A549 (cell line): Measurements from ENCODE around the gene SMO. TPM values are rescaled to one million over a fixed set of nuclear protein-coding genes. Genes with fewer than 3 reads are reported as not detected.
"Not testable (repeated sequence)": the region's sequence is repeated elsewhere in the genome, so short reads cannot be mapped to it uniquely, and the experiment has no call there.

Source experiments
- ATAC-seq, 2 experiments: fragments of 200-7000 bp in 1 of 2; fragments of >200 bp in 1 of 2; cut with Nextera tagmentation in 1 of 2; cut with Tn5 transposase in 1 of 2; 3 replicates each; pipeline versions ENCODE4 v1.8.0 to v1.9.1; 2018 to 2020; ENCODE audit warnings: mild to moderate bottlenecking in 1 of 2, moderate library complexity in 1 of 2
- CTCF ChIA-PET: fragments of 300-600 bp; sonication (Branson Sonifier 250); formaldehyde crosslinking; extraction: SDS; loops from one replicate; lab custom pipeline; 2021; ENCODE audit warnings: antibody characterized with exemption, inconsistent platforms; lab: Yijun Ruan, JAX
- POLR2A ChIA-PET: fragments of 350-600 bp; formaldehyde crosslinking; extraction: SDS; loops from one replicate; lab custom pipeline; 2021; ENCODE audit warnings: antibody characterized with exemption, inconsistent platforms; lab: Yijun Ruan, JAX
- DNase-seq, 2 experiments: peaks; one replicate each; pipeline versions ENCODE4 v3.0.0 to v3.0.0-alpha.2; 2011 to 2016; ENCODE audit warnings: low read depth in 1 of 2, low spot score in 1 of 2
- FAIRE-seq: peaks from 2 replicates; lab custom pipeline; 2011; peaks lifted over from hg19 to GRCh38; lab: Jason Lieb, UNC
- H3K27ac ChIP-seq, 2 experiments: fragments of >200 bp; sonication (Bioruptor Twin); formaldehyde crosslinking; 3 replicates each; pipeline ENCODE4 v1.5.1; 2016 to 2017
- H3K4me1 ChIP-seq: fragments of >200 bp; sonication (Bioruptor Twin); formaldehyde crosslinking; 3 replicates; pipeline ENCODE4 v1.6.1; 2016
- H3K4me2 ChIP-seq: fragments of >200 bp; sonication (Bioruptor Twin); formaldehyde crosslinking; 3 replicates; pipeline ENCODE4 v1.6.1; 2016
- H3K4me3 ChIP-seq: fragments of >200 bp; sonication (Bioruptor Twin); formaldehyde crosslinking; 3 replicates; pipeline ENCODE4 v1.5.1; 2016
- H3K9me3 ChIP-seq: fragments of >200 bp; sonication (Bioruptor Twin); formaldehyde crosslinking; 3 replicates; pipeline ENCODE4 v1.6.1; 2016
- BHLHE40 ChIP-seq: IDR thresholded peaks from 2 replicates; pipeline ENCODE4 v1.6.1; 2012; ENCODE audit warnings: low read depth, low read length, inconsistent platforms
- CHD4 ChIP-seq: fragments of 200-600 bp; sonication (generic); IDR thresholded peaks from 2 replicates; pipeline ENCODE4 v1.6.1; 2016; ENCODE audit warnings: antibody characterized with exemption, mild to moderate bottlenecking, borderline replicate concordance
- E2F6 ChIP-seq: IDR thresholded peaks from 2 replicates; pipeline ENCODE4 v1.6.1; 2012; ENCODE audit warnings: low read depth, borderline replicate concordance
- FOSL2 ChIP-seq, 2 experiments: fragments of 450-650 bp in 1 of 2; fragments of >200 bp in 1 of 2; sonication (Bioruptor Twin) in 1 of 2; formaldehyde crosslinking; IDR thresholded peaks; 2 replicates each; pipeline versions ENCODE4 v1.5.0 to v1.6.1; 2016 to 2020; ENCODE audit warnings: mild to moderate bottlenecking in 1 of 2, moderate library complexity in 1 of 2
- HDAC2 ChIP-seq: fragments of 200-600 bp; sonication (generic); IDR thresholded peaks from 2 replicates; pipeline ENCODE4 v1.6.1; 2016
- HOXA7 ChIP-seq: fragments of 250-450 bp; sonication (Bioruptor Pico); IDR thresholded peaks from 2 replicates; pipeline ENCODE4 v1.5.0; 2020; ENCODE audit warnings: mild to moderate bottlenecking, moderate library complexity
- HOXB5 ChIP-seq: fragments of 250-450 bp; sonication (Bioruptor Pico); IDR thresholded peaks from 2 replicates; pipeline ENCODE4 v1.5.0; 2020; ENCODE audit warnings: mild to moderate bottlenecking, moderate library complexity
- JUN ChIP-seq, 2 experiments: fragments of >200 bp; sonication (Bioruptor Twin); formaldehyde crosslinking; IDR thresholded peaks; 2 replicates in 1 of 2; 3 replicates in 1 of 2; pipeline ENCODE4 v1.6.1; 2016 to 2017
- JUNB ChIP-seq: fragments of >200 bp; sonication (Bioruptor Twin); formaldehyde crosslinking; IDR thresholded peaks from 2 replicates; pipeline ENCODE4 v1.6.1; 2016
- MAFK ChIP-seq: fragments of 450-650 bp; IDR thresholded peaks from 2 replicates; pipeline ENCODE4 v1.6.1; 2014; ENCODE audit not compliant: partially characterized antibody
- MYC ChIP-seq: IDR thresholded peaks from 2 replicates; pipeline ENCODE4 v1.6.1; 2012; ENCODE audit warnings: mild to moderate bottlenecking, inconsistent platforms, low read length, improper control_type of control experiment, borderline replicate concordance
- POLR2A ChIP-seq: IDR thresholded peaks from 2 replicates; pipeline ENCODE4 v1.6.1; 2012; ENCODE audit warnings: mild to moderate bottlenecking, low read length
- POLR2AphosphoS2 ChIP-seq: conservative IDR thresholded peaks from 2 replicates; pipeline ENCODE4 v1.6.1; 2012; ENCODE audit warnings: low read length, improper control_type of control experiment, inconsistent platforms
- RARB ChIP-seq: fragments of 250-450 bp; sonication (Bioruptor Pico); IDR thresholded peaks from 2 replicates; pipeline ENCODE4 v1.8.0; 2021; ENCODE audit warnings: mild to moderate bottlenecking, moderate library complexity
- RFX5 ChIP-seq: fragments of 450-650 bp; IDR thresholded peaks from 2 replicates; pipeline ENCODE4 v1.7.1; 2014; ENCODE audit warnings: antibody characterized with exemption, mild to moderate bottlenecking, moderate library complexity
- RNF2 ChIP-seq: fragments of 200-600 bp; sonication (generic); IDR thresholded peaks from 2 replicates; pipeline ENCODE4 v1.6.1; 2016; ENCODE audit warnings: low read depth, mild to moderate bottlenecking, antibody characterized with exemption, moderate library complexity, borderline replicate concordance
- SREBF2 ChIP-seq: fragments of 450-650 bp; IDR thresholded peaks from 2 replicates; pipeline ENCODE4 v1.6.1; 2014; ENCODE audit warnings: mild to moderate bottlenecking, moderate library complexity
- TP53 ChIP-seq: fragments of 250-450 bp; sonication (Bioruptor Pico); IDR thresholded peaks from 2 replicates; pipeline ENCODE4 v1.5.0; 2021; ENCODE audit warnings: mild to moderate bottlenecking, moderate library complexity
- ZC3H11A ChIP-seq: fragments of 450-650 bp; IDR thresholded peaks from 2 replicates; pipeline ENCODE4 v1.6.1; 2014; ENCODE audit warnings: antibody characterized with exemption, mild to moderate bottlenecking
- ZNF302 ChIP-seq: fragments of 250-450 bp; sonication (Bioruptor Pico); IDR thresholded peaks from 2 replicates; pipeline ENCODE4 v1.9.0; 2021; ENCODE audit warnings: inconsistent platforms, mild to moderate bottlenecking, moderate library complexity
- ZSCAN20 ChIP-seq: fragments of 250-450 bp; sonication (Bioruptor Pico); IDR thresholded peaks from 2 replicates; pipeline ENCODE4 v1.8.0; 2022; ENCODE audit warnings: mild to moderate bottlenecking, moderate library complexity
- WGBS: methylation state at CpG from one replicate; pipeline ENCODE4 v1.1.6; 2017; ENCODE audit errors: missing lambda C conversion rate; 5-methylcytosine and 5-hydroxymethylcytosine counted together
- polyA plus RNA-seq, 4 experiments: library from polyadenylated mRNA; depleted of rRNA in 3 of 4; stranded (reverse); fragments of >200 nt; fragmentation: RNase III in 1 of 4; extraction: RNeasy Plus Mini Kit Qiagen cat#74134 plus additional on column Dnase treatment in 1 of 4; gene quantifications; 2 replicates in 3 of 4; 3 replicates in 1 of 4; pipeline ENCODE4 v1.2.3, GENCODE V29; 2011 to 2017
- TF ChIP-seq, protein P1 (sequence below): fragments of >200 bp; sonication (Bioruptor Twin); formaldehyde crosslinking; IDR thresholded peaks from 2 replicates; pipeline ENCODE4 v1.6.1; 2016
- TF ChIP-seq, protein P2 (sequence below): fragments of 250-450 bp; sonication (Bioruptor Pico); IDR thresholded peaks from 2 replicates; pipeline ENCODE4 v1.5.0; 2021; ENCODE audit warnings: mild to moderate bottlenecking, moderate library complexity, borderline replicate concordance
- TF ChIP-seq, protein P3 (sequence below): fragments of >200 bp; sonication (Bioruptor Twin); formaldehyde crosslinking; IDR thresholded peaks from 3 replicates; pipeline ENCODE4 v1.5.1; 2016

Gene SMO
- polyA plus RNA-seq, 2 of the 4 experiments (the other 2 are of a cell fraction), result 11.8 to 18.3 TPM

DNA sequence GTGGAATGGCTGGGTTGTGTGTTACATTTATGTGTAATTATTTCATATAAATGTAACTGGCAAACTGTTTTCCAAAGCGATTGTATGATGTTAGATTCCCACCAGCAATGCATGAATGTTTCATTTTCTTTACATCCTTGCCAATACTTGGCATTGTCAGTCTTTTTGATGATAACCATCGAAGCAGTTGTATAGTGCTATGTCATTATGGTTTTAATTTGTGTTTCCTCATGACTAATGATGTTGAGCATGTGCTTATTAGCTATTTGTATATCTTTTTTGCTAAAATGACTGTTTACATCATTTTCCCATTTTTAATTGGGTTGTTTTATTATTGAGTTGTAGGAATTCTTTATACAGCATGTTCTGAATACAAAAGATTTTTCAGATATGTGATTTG is 58.7 kb downstream of the SMO start (continued):
- no peak for TF ChIP-seq RNF2
- TF ChIP-seq SREBF2, result no peak
- TF ChIP-seq RFX5, result no peak
- no peak for TF ChIP-seq TP53 (CRISPR knock-in tag)
- TF ChIP-seq HDAC2, result no peak
- no peak for TF ChIP-seq ZNF302 (CRISPR knock-in tag)

GRCh38 chr7:129252128-129252527 is 63.7 kb downstream of the SMO start:
- Histone ChIP-seq H3K9me3 (no peaks in the 10 kb centered on the region), H3K4me1 (no peaks in the 10 kb centered on the region), H3K4me3 (no peak overlapping the region)
- 62% methylated on average over 2 of the region's 2 CpGs for WGBS
- POLR2A ChIA-PET, result no interaction called here
- FAIRE-seq (no peak), ATAC-seq (no peak)
- no peak for TF ChIP-seq RARB (CRISPR knock-in tag)
- no peak for TF ChIP-seq RNF2
- TF ChIP-seq, protein P1, sequence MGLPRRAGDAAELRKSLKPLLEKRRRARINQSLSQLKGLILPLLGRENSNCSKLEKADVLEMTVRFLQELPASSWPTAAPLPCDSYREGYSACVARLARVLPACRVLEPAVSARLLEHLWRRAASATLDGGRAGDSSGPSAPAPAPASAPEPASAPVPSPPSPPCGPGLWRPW, result no peak
- TF ChIP-seq, all 56 proteins: peak for 0
- H3K4me2 ChIP-seq, result no peak overlapping the region
- no peak for DNase-seq
- no peak overlapping the region for H3K27ac ChIP-seq
- CTCF ChIA-PET, result interaction anchor here (0.6 to 3.6 kb wide), 3 partner anchors 27 to 381 kb away, joined by 4 to 16 read pairs (median 4); no protein-coding TSS in a partner anchor

DNA sequence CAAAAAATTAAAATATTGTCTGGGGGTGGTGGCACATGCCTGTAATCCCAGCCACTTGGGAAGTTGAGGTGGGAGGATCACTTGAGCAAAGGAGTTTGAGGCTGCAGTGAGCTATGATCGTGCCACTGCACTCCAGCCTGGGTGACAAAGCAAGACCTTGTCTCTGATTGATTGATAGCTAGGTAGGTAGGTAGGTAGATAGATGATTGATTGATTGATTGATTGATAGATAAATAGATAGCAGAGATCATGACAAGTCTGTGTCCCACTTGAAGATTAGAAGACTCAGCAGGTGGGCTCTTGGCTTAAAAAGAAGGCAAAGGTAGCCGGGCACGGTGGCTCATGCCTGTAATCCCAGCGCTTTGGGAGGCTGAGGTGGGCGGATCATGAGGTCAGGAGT is 64.2 kb downstream of the SMO start:
- ATAC-seq, H3K27ac ChIP-seq, H3K9me3 ChIP-seq, POLR2A ChIA-PET, DNase-seq, FAIRE-seq, H3K4me1 ChIP-seq, H3K4me2 ChIP-seq, H3K4me3 ChIP-seq: not testable (repeated sequence)
- 81% methylated on average over 5 of the region's 5 CpGs for WGBS
- CTCF ChIA-PET, result interaction anchor here (1.7 to 3.6 kb wide), 2 partner anchors 25 to 34 kb away, joined by 4 to 16 read pairs; no protein-coding TSS in a partner anchor

GRCh38 chr7:129255800-129256199 is 67.4 kb downstream of the SMO start:
- Histone ChIP-seq H3K4me2 (no peak overlapping the region), H3K4me3 (no peak overlapping the region), H3K9me3 (no peaks in the 10 kb centered on the region), H3K4me1 (peaks cover 4% of the 10 kb centered on the region; the same call in 1 of the 3 replicates), H3K27ac (no peak overlapping the region)
- 89% methylated on average over 4 of the region's 4 CpGs for WGBS
- DNase-seq (no peak), FAIRE-seq (no peak), ATAC-seq (no peak)
- ChIA-PET POLR2A (no interaction called here), CTCF (interaction anchor here (1.4 to 2.4 kb wide), 3 partner anchors 8 to 37 kb away, joined by 4 to 9 read pairs (median 6); partner anchors contain the start of gene AHCYL2)
- no peak for TF ChIP-seq FOSL2 (IDR thresholded peaks at IDR 0.05)
- TF ChIP-seq FOSL2 (CRISPR knock-in tag; IDR thresholded peaks at IDR 0.05), result no peak
- no peak for TF ChIP-seq MYC
- no peak for TF ChIP-seq HDAC2
- no peak for TF ChIP-seq ZC3H11A
- TF ChIP-seq, protein P2, sequence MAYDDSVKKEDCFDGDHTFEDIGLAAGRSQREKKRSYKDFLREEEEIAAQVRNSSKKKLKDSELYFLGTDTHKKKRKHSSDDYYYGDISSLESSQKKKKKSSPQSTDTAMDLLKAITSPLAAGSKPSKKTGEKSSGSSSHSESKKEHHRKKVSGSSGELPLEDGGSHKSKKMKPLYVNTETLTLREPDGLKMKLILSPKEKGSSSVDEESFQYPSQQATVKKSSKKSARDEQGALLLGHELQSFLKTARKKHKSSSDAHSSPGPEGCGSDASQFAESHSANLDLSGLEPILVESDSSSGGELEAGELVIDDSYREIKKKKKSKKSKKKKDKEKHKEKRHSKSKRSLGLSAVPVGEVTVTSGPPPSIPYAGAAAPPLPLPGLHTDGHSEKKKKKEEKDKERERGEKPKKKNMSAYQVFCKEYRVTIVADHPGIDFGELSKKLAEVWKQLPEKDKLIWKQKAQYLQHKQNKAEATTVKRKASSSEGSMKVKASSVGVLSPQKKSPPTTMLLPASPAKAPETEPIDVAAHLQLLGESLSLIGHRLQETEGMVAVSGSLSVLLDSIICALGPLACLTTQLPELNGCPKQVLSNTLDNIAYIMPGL (CRISPR knock-in tag), result no peak
- no peak for TF ChIP-seq MAFK
- no peak for TF ChIP-seq JUNB
- TF ChIP-seq JUN (IDR thresholded peaks at IDR 0.05), result no peak
- no peak for TF ChIP-seq HOXB5 (CRISPR knock-in tag)
- no peak for TF ChIP-seq ZSCAN20 (CRISPR knock-in tag)
- TF ChIP-seq, protein P3, sequence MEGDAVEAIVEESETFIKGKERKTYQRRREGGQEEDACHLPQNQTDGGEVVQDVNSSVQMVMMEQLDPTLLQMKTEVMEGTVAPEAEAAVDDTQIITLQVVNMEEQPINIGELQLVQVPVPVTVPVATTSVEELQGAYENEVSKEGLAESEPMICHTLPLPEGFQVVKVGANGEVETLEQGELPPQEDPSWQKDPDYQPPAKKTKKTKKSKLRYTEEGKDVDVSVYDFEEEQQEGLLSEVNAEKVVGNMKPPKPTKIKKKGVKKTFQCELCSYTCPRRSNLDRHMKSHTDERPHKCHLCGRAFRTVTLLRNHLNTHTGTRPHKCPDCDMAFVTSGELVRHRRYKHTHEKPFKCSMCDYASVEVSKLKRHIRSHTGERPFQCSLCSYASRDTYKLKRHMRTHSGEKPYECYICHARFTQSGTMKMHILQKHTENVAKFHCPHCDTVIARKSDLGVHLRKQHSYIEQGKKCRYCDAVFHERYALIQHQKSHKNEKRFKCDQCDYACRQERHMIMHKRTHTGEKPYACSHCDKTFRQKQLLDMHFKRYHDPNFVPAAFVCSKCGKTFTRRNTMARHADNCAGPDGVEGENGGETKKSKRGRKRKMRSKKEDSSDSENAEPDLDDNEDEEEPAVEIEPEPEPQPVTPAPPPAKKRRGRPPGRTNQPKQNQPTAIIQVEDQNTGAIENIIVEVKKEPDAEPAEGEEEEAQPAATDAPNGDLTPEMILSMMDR, result no peak
- no peak for TF ChIP-seq BHLHE40
- no peak for TF ChIP-seq CHD4
- TF ChIP-seq POLR2A, result no peak
- no peak for TF ChIP-seq HOXA7 (CRISPR knock-in tag)
- TF ChIP-seq E2F6, result no peak
- TF ChIP-seq POLR2AphosphoS2, result no peak
